HG03521 (cell line): Measurements from ENCODE around the gene PTTG2.
"Not testable (repeated sequence)": the region's sequence is repeated elsewhere in the genome, so short reads cannot be mapped to it uniquely, and the experiment has no call there.

Experiments
- ATAC-seq: cut with Tn5 transposase; IDR thresholded peaks from one replicate; pipeline ENCODE4 v1.9.1; 2021; ENCODE audit warnings: mild to moderate bottlenecking, moderate library complexity; ENCODE audit not compliant: unreplicated experiment

Gene PTTG2

DNA sequence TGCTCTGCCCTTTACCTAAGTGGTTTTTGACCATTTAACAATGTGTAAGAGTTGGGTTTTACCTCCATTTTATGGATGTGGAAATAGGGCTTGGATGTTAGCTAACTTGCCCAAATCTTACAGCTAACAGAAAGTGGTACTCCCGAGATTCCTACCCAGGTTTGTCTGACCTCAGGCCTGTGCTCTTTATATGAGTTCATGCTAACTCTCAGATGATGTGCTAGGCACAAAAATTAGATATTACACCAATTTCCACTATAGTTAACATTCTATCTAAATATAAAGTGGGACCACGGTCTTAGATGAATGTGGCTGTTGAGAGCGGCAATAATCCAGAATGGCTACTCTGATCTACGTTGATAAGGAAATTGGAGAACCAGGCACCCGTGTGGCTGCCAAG, at the start of gene PTTG2:
PTTG2 (plus strand) TSS at position 301 of the 400 bp plus-strand sequence; CDS start at position 338, 37 bp downstream.
- ATAC-seq = no peak

DNA sequence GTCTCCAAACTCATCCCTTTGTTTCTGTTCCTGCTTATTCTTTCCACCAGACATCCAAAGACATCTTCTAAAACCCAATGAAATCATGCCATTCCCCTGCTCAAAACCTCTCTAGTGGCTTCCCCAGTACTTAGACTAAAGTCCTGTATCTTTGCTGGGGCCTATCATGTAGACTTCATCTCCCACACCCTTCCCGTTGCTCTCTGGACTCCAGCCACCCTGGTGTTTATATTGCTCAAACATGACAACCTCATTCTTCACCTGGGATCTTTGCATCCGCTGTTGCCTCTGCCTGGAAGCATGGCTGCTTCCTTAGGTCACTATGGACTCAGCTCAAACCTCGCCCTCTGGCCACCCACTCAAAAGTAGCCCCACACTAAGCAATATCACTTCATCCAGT, 45.7 kb upstream of the PTTG2 start:
- no peak for ATAC-seq

DNA sequence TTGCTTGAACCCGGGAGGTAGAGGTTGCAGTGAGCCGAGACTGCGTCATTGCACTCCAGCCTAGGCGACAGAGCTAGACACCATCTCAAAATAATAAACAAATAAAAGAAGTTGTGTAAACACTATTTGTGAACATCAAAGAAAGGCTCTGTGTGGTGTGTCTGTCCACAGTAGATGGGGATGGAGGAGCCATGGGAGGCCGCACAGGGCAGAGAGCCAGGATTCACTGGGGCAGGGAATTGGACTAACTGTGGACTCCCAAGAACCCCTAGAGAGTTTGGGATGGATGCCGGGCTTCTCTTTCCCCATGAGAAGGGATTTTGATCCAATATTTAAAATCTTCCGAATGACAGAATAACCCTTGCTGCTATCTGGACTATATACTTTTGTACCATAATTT, 42.8 kb upstream of the PTTG2 start:
- no peak for ATAC-seq

DNA sequence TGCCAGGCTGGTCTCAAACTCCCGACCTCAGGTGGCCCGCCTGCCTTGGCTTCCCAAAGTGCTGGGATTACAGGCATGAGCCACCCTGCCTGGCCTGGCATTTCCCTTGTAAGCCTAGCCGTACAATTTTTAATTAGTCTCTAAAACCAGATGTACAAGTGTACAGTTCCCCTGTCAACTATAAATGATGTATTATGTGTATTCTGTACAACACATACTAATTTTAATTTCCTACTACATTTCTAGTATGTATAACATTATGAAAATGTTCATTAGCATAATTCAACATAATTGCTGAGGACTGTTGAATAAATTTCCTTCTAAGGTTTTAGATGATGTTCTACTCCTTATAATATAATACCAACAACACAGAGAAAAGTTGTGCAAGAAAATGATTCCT, 41.5 kb upstream of the PTTG2 start:
- no peak for ATAC-seq

DNA sequence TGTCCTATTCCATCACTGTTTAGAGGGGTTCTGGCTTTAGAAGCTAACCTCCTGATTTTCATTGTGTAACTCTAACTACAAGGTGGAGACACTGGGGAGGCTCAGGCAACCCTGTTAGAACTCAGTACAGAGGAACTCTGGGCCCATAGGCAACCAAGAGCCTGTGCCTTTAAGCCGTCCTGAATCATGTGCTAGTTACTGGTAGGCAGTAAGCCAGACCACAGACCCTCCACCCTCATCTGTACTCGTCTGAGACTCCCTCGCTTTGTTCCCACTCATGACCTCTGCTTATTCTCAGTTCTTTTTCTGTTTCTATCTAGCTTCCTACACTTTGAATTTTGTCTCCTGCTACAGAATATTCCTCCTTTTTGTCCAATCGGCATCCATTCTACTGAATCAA, 37.9 kb upstream of the PTTG2 start:
- no peak for ATAC-seq

DNA sequence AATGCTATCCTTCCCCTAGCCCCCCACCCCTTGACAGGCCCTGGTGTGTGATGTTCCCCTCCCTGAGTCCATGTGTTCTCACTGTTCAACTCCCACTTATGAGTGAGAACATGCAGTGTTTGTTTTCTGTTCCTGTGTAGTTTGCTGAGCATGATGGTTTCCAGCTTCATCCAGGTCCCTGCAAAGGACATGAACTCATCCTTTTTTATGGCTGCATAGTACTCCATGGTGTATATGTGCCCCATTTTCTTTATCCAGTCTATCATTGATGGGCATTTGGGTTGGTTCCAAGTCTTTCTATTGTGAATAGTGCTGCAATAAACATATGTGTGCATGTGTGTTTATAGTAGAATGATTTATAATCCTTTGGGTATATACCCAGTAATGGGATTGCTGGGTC, 37.1 kb upstream of the PTTG2 start:
- not testable (repeated sequence) for ATAC-seq

DNA sequence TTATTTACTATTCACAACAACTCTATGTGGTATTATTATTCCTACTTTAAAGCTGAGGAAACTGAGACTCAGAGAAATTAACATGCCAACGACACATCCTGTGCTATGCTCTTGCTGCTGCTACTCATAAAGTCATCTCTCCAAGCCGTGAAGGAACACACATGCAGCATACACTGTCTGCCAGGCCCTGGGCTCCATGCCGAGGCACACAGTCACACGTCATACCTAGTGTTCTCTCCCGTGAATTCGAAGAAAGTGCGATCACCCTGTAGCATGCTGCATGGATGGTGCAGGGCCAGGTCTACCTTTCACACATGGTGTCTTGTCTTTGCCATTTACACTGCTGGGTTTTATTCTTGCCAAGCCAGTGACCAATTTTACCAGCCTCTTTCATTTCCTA, 35.3 kb upstream of the PTTG2 start:
- no peak for ATAC-seq

DNA sequence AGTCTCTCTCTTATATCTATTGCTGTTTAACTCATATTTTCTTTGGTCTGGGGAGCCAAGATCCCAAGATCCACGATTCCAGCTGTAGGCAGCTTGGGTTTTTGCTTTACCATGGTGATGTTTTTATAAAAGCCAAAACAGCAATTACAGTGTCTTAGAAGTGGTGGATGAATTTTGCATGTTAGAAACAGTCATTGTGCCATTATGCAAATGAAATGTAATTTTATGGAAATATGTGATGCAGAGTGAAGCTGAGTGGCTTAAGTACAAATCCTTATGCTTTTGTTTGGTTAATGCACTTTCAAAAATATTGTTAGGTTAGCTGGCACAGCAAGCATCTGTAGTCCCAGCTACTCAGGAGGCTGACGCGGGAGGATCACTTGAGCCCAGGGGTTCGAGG, 32.8 kb upstream of the PTTG2 start:
- no peak for ATAC-seq

DNA sequence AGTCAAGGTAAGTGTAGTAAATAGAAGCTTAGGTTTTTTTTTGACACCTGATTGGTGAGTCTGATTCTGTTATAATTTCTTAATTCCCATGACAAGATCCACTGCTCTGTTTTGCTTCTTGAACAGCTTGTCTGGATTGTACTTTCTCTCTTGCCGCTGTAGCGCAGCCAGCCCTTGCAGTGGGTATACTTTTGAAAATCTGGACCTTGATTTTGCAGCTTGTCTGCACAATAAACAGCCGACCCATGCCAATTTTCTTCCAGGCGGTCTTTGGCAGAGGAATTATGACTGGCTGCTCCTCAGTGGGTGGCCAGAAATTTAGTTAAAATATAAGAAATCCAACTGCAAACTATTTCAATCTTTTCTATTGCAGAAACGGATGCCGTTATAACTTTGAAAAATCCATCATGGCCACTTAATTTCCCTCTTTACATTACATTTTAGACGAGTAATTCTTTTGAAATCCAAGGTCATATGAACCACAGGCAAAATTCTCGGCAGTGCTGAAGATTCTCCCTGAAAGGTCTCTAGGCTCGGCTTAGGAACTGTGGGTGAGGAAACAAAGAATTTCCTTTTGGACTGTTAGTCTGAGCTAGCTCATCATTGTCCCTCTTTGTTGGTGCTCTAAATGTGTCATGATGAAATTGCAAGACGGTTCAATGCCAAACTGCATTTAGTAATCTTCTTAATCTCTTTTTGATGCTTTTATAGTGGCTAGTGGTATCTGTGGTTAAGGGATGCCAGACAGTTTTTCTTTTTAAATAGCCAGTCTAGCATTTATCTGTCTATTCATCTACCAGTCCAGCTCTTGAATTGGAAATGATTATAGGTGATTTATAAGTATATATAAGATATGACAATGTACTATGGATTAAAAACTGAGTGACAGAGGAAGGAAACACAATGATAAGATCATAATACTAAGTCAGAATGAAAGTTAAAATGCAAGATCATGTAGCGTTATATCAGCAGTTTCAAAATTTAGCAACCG, 31.5 kb upstream of the PTTG2 start:
- no peak for ATAC-seq

DNA sequence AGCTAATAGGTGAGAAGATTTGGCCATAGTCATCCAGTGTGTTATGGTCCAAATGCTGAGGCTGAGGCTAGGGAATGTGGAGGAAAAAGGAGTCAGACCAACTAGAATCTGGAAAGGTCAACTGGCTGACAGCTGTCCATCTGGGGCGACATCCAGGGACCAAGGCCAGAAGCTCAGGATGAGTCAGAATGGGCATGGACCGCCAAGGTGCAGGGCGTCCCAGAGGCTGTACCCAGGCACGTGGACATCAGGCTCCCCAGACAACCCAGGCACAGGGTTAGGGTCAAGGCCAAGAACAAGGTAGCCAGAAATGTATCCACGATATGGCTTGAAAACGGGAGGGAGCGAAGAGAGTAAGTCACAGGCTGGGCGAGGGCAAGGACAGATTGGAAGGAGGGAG, 26.1 kb upstream of the PTTG2 start:
- no peak for ATAC-seq

DNA sequence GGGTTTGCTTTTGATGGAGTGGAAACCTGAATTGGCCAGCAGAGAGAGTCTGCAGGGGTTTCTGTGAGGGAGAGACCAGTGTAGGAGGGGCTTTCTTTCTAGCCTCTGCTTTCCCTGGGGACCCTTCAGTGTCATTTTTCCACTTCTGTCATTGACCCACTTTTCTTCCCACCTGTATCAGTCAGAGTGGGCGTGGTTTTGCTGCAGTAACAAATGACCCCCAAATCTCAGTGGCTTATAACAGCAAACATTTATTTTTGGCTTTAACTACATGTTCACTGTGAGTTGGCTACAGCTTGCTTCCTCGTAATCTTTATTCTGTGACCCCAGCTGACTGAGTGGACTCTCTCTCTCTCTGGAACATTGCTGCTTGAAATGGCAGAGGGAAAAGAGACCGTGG, 25.6 kb upstream of the PTTG2 start:
- ATAC-seq = no peak

DNA sequence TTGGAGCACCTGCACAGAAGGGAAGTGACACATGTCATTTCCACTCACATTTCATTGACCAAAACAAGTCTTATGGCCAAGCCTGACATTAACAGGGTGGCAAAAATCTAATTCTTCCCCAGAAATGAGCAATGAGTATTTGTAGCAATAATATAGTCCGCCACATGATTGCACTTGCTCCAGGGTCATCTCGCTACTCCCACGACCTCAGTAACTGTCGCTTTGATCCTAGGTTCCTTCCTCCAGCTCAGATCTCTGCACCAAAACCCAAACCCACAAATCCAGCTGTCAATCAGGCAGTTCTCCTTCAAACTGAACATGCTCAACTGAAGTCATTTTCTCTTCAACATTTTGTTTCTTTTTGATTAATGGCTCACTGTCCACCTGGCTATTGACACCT, 25.2 kb upstream of the PTTG2 start:
- no peak for ATAC-seq

DNA sequence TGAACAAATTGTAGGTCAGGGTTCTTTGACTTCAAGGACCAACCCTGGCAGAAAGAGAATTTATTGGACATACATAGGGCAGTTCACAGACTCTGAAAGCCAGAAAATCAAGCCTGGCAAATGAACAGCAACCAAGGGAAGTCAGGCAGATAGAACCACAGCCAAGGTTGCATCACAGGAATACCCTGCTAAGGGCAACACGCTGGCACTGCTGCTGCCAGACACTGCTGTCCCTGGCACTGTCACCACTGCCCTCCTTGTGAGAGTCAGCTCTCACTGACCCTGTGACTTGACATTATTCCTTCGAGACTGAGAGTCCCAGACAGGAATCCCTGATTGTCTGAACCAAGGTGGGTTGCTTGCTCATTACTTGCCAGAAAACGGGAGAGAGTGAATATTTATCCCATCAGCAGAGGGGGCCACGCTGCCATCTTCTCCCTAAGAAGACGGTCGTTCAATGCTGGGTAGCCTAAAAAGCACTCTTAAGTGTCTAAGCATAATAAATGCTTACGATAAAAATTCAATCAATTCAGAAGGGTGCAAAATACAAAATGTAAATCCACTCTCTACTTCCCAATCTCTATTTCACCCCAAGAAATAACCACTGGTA, 23.2 kb upstream of the PTTG2 start:
- no peak for ATAC-seq

DNA sequence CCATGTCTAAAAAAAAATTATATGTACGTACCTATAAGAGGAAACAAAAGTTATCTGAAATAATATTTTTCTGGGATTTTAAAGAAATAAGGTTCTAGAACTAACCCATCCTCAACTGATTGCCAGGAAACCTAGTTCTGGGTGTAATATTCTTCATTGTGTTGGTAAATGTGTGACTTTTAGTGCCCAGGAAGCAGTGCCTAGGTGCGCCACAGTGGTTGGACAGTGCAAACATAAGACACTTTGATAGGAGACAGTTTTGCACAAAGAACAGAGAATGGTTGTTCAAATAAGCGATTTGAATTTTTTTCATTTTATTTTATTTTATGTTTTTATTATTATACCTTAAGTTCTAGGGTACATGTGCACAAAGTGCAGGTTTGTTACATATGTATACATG, 22.0 kb upstream of the PTTG2 start:
- no peak for ATAC-seq

DNA sequence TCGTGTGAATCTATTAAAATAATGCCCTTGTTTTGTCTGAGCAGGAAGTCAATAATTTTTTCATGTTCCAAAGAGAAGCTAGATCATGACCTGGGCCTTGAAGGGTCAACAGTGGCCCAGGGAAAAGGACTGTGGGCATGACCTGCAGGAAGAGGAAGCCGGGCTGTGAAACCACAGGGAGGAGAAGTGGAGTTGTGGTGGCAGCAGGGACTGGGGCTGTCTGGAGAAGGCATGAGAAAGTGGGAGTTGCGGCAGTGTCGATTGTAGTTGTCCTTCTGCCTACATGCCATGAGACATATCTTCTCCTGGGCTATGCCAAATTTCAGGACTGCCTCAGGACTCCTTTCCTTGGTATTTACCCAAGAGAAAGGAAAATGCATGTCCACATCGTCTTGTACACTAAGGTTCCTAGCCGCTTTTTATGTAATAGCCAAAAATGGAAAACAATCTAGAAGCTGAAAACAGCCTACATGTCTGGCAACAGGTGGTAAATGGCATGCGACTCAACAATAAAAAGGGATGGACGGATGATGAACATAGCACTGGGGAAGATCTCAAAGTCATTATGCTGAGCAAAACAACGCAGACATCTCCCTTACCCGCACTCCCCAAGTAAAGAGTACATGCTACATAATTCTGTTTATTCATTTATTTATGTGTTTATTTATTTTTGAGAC, 13.6 kb upstream of the PTTG2 start:
- no peak for ATAC-seq

DNA sequence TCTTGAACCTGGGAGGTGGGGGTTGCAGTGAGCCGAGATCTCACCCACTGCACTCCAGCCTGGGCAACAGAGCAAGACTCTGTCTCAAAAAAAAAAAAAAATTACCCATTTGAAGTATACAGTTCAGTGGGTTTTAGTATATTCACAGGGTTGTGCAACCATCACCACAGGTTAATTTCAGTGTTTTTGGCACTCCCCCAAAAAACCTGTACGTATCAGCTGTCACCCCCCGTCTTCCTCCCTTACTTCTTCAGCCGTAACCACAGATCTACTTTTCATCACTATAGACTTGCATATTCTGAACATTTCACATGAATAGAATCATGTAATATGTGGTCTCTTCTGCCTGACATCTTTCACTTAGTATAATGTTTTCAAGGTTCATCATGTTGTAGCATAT, 11.7 kb upstream of the PTTG2 start:
- ATAC-seq = no peak

DNA sequence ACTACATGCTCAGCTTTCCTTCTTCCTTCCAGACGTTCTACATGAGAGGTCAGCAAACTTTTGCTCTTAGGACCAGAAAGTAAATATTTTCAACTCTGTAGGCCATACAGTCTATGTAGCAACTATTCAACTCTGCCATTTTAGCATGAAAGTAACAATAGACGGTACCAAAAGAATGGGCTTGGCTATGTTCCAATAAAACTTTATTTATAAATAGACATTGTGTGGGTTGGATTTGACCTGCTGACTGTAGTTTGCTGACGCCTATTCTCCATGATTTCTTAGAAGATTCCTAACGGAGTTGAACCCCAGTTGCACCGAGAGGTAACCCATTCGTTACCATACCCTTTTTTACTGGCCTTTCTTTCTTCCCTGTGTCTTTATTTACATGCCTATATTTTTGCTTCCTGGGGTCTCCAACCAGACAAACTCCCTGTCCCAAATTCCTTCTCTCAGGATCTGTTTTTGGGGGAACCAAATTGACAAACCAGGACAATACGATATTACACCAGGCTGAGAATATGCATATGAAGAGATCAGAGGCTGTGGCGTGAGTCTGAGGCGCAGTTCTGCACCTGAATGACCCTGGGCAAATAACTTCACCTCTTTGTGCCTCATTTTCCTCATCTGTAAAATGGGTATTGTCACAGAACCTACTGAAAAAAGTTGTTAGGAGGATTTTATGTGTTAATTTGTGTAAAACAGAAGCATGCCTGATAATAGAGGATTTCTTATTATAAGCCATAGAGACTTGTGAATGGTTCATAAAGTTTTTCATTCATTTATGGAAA, 10.4 kb upstream of the PTTG2 start:
- no peak for ATAC-seq

DNA sequence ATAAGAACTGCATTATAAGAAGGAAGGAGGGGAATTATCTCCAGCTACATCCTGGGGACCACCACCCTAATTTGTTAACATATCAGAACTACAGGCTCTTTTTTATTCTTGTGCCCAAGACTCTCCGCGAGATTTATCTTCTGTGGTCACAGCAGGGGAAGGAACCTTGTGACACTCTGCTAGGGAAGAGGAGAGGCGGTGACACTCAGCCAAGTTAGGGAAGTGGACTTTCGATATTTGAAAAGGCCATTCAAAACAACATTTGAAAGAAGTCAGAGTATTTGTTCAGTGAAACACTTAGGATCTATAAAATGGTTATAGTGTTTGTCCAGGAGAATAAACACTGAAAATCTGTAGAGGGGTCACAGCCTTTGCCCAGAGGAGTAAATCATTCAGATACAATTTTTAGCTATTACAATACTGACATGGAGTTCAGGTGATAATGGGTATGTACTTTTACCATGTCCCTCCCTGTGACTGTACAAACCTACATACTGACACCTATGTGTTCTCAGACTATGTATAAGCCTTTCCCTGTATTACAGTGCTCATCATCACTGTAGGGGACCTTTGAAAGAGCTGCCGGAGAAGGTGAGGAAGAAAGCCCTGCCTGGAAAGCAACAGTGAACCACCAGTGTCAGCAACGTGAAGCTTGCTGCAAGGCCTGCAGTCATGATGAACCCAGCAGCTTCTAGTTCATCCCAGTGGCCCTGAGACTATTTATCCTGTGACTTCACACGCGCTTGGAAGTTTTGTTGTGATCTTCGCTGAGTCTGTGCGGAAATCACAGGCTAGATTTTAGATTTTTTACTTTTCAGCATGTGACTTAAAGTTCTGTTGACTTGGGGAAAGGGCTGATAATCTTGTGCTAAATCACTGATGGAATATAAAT, 8.5 kb upstream of the PTTG2 start:
- no peak for ATAC-seq

DNA sequence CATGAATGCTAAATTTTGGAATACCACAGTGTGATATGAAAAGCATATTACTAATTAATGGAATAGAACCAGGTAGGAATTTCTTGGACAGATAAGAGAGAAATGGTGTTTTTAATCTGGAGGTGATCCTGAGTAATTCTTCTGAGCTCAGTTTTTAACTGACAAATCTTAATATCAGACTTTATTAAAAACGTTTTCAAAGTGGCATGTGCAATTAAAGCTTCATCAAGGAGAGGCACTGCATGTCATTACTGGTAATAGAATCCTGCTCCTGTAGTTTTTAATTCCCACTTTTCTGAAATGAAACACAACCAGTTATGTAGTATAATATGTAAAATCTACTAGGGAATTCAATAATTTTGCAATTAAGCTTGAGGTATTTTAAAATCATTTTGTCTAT, 7.0 kb upstream of the PTTG2 start:
- no peak for ATAC-seq
